ENCODE measurements around the gene SYNJ2.

DNA sequence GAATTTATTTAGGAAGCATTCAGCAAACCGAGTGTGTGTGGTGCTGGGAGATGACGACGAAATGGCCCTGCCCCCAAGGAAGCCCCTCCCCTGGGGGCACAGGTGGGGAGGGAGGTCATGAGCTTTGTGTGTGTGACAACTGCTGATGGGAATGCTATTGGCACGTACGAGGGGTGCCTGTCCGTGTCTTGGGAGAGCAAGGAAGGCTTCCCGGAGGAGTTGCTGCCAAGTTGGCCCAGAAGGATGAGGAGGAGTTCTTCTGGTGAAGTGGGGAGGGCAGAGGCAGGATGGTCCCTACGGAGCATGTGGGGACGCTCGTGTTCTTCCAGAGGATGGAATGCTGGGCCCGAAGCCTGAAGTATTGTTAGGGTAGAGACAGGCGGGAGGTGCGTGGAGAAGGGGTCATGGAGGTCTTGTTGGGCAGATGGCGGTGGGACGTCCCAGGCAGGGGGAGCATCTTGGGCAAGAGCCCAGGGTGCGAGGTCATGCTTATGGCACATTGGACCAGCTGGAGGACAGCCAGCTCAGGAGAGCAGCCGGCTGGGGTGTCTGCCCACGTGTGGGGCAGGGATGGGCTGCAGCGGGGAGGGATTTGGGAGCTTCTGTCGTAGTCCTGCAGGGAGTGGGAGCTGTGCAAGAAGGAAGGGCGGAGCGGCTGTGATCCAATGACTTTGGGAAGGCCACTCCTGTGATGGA, 46.1 kb downstream of the SYNJ2 start:
- TF ChIP-seq EZH2phosphoT487 (IDR thresholded peaks at IDR 0.05; ENCODE audit: insufficient read depth, low read depth) = no peak
- no peak for TF ChIP-seq EZH2 (IDR thresholded peaks at IDR 0.05; ENCODE audit: insufficient read depth, poor library complexity, severe bottlenecking)
